Epithelial cell of prostate (primary cell): ENCODE results near the gene NKX2-2.

Experiments
- DNase-seq: peaks from one replicate; pipeline ENCODE4 v3.0.0-alpha.2; 2011; ENCODE audit warnings: low read depth, low spot score
- H3K27ac ChIP-seq: fragments of 450-650 bp; 2 replicates; pipeline ENCODE4 v1.5.1; 2017; ENCODE audit warnings: mild to moderate bottlenecking

The NKX2-2 gene

GRCh38 chr20:21522481-21523280 lies 8.8 kb upstream of the NKX2-2 start:
- no peak for DNase-seq
- H3K27ac ChIP-seq, result no peak overlapping the region

- DNase-seq, result no peak
- no peak overlapping the region for H3K27ac ChIP-seq
These were observed 8.0 kb upstream of the NKX2-2 start for GRCh38 chr20:21521596-21522480.

- no peak overlapping the region for H3K27ac ChIP-seq
- DNase-seq, result no peak
These were observed 7.1 kb upstream of the NKX2-2 start for GRCh38 chr20:21520702-21521595.

GRCh38 chr20:21519136-21519584 lies 5.3 kb upstream of the NKX2-2 start:
- no peak for DNase-seq
- no peak overlapping the region for H3K27ac ChIP-seq

GRCh38 chr20:21518292-21518991 lies 4.6 kb upstream of the NKX2-2 start:
- H3K27ac ChIP-seq, result no peak overlapping the region
- no peak for DNase-seq

GRCh38 chr20:21517566-21518277 lies 3.9 kb upstream of the NKX2-2 start:
- H3K27ac ChIP-seq, result no peak overlapping the region
- DNase-seq, result no peak

GRCh38 chr20:21516861-21517565 lies 3.1 kb upstream of the NKX2-2 start:
- no peak for DNase-seq
- no peak overlapping the region for H3K27ac ChIP-seq

- no peak overlapping the region for H3K27ac ChIP-seq
- no peak for DNase-seq
These were observed 2.3 kb upstream of the NKX2-2 start for GRCh38 chr20:21516180-21516567.

GRCh38 chr20:21515300-21516179 lies 1.7 kb upstream of the NKX2-2 start:
- no peak for DNase-seq
- H3K27ac ChIP-seq, result no peak overlapping the region

- no peak for DNase-seq
- H3K27ac ChIP-seq, result no peak overlapping the region
These were observed 838 bp upstream of the NKX2-2 start for GRCh38 chr20:21514553-21515251.

GRCh38 chr20:21513181-21513663 lies 642 bp downstream of the NKX2-2 start:
- no peak overlapping the region for H3K27ac ChIP-seq
- DNase-seq, result no peak

- no peak overlapping the region for H3K27ac ChIP-seq
- no peak for DNase-seq
These were observed 1.2 kb downstream of the NKX2-2 start for GRCh38 chr20:21512634-21513180.

- no peak overlapping the region for H3K27ac ChIP-seq
- no peak for DNase-seq
These were observed 1.8 kb downstream of the NKX2-2 start for GRCh38 chr20:21511850-21512633.

- DNase-seq, result no peak
- H3K27ac ChIP-seq, result no peak overlapping the region
These were observed 2.4 kb downstream of the NKX2-2 start for GRCh38 chr20:21511485-21511849.

- DNase-seq, result no peak
- no peak overlapping the region for H3K27ac ChIP-seq
These were observed 3.2 kb downstream of the NKX2-2 start for GRCh38 chr20:21510414-21511384.
